Measurements from ENCODE around the gene TMEM14B.

DNA sequence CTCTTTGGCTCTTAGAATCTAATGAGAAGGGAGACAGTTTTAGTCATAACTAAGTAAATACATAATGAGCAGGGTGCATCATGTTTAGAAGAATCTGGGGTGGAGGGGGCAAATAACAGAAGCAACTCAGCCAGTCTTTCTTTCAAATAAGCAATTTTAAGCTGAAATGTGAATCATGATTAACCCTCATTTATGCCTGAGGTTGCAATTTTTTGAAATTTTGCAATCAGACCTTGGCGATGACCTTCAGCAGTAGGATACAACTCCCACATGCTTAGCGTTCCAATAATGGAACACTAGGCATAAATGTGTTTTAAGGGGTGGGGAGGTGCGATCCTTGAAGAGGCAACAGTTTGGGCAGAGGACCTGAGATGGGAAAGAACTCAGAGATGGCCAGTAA is 30.6 kb downstream of the TMEM14B start:
- TF ChIP-seq ZNF184 (CRISPR knock-in tag; IDR thresholded peaks at IDR 0.05), result no peak
- TF ChIP-seq, protein P1, sequence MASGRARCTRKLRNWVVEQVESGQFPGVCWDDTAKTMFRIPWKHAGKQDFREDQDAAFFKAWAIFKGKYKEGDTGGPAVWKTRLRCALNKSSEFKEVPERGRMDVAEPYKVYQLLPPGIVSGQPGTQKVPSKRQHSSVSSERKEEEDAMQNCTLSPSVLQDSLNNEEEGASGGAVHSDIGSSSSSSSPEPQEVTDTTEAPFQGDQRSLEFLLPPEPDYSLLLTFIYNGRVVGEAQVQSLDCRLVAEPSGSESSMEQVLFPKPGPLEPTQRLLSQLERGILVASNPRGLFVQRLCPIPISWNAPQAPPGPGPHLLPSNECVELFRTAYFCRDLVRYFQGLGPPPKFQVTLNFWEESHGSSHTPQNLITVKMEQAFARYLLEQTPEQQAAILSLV (tag; IDR thresholded peaks at IDR 0.05), result no peak
